Astrocyte of the spinal cord (primary cell): ENCODE measurements around the gene ISG20L2.
"Not testable (repeated sequence)": the region's sequence is repeated elsewhere in the genome, so short reads cannot be mapped to it uniquely, and the experiment has no call there.

Experiments used
- DNase-seq: peaks from one replicate; pipeline ENCODE4 v3.0.0; 2011; ENCODE audit warnings: low read depth, low spot score
- H3K4me3 ChIP-seq: 2 replicates; pipeline ENCODE4 v1.5.1; 2011; ENCODE audit warnings: low read depth, mild to moderate bottlenecking, low read length, moderate library complexity
- in situ Hi-C: cut with HindIII; loops from 2 replicates; pipeline ENCODE4 v1.10.0; 2017; ENCODE audit warnings: low sequenced_read_pairs
- TF ChIP-seq, protein P1 (sequence below): IDR thresholded peaks from 2 replicates; pipeline ENCODE4 v1.5.1; 2012; ENCODE audit warnings: low read depth, mild to moderate bottlenecking, low read length, inconsistent platforms

ISG20L2 gene

DNA sequence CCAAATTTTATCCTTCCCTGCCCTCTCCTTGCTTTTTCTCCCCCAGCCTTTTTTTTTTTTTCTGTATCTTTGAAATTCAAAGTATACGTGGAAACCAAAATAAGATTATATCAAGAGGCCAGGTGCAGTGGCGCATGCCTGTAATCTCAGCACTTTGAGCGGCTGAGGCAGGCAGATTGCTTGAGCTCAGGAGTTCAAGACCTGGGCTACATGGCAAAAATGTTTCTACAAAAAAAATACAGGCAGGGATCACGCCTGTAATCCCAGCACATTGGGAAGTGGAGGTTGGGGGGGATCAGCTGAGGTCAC lies 32.2 kb upstream of the ISG20L2 start:
- no peak overlapping the region for H3K4me3 ChIP-seq
- in situ Hi-C loops, result no loop called here
- TF ChIP-seq, protein P1, sequence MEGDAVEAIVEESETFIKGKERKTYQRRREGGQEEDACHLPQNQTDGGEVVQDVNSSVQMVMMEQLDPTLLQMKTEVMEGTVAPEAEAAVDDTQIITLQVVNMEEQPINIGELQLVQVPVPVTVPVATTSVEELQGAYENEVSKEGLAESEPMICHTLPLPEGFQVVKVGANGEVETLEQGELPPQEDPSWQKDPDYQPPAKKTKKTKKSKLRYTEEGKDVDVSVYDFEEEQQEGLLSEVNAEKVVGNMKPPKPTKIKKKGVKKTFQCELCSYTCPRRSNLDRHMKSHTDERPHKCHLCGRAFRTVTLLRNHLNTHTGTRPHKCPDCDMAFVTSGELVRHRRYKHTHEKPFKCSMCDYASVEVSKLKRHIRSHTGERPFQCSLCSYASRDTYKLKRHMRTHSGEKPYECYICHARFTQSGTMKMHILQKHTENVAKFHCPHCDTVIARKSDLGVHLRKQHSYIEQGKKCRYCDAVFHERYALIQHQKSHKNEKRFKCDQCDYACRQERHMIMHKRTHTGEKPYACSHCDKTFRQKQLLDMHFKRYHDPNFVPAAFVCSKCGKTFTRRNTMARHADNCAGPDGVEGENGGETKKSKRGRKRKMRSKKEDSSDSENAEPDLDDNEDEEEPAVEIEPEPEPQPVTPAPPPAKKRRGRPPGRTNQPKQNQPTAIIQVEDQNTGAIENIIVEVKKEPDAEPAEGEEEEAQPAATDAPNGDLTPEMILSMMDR, result no peak
- no peak for DNase-seq

- no peak for DNase-seq
- TF ChIP-seq, protein P1, result no peak
- no peak overlapping the region for H3K4me3 ChIP-seq
- in situ Hi-C loops, result no loop called here
These were observed 31.7 kb upstream of the ISG20L2 start for GRCh38 chr1:156760092-156760795.

- in situ Hi-C loops, DNase-seq, H3K4me3 ChIP-seq: not testable (repeated sequence)
These were observed 29.1 kb upstream of the ISG20L2 start for GRCh38 chr1:156757572-156758253.

DNA sequence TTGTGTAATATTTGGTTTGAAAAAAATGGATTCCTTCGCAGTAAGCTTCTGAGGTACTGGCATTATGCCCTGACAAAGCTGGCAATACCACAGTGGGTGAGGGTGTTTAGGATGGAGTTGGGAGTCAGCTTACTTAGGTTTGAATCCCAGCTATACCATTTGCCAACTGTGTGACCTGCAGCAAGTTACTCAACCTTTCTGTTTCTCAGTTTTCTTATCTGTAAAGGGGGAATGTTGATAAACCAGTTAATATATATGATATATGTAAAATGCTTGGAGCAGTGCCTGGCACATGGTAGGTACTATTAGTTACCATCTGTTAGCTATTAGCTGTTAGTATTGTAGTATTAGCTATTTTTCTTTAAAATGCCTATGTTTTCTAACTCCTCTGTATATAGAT lies 27.8 kb upstream of the ISG20L2 start:
- TF ChIP-seq, protein P1, result no peak
- DNase-seq, result no peak
- H3K4me3 ChIP-seq, result no peak overlapping the region
- in situ Hi-C loops, result no loop called here

DNA sequence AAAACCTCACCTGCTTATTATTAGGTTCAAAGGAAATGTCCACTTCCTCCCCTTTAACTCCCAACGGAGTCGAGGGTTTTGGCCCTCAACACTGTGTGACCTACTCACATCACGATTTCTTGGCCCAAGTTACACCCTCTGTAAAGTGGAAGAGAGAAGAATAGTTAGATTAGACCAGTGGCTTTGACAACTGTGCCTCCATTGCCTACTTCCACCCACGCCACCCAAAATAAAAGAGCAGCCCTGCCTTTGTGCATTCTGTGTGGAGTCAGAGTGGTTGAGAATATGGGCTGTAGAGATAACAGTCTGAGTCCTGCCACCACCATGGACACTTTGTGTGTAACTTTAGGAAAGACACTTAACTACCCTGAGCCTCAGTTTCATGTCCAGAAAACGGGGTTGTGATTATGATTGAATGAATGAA lies 27.0 kb upstream of the ISG20L2 start:
- TF ChIP-seq, protein P1, result no peak
- H3K4me3 ChIP-seq, result no peak overlapping the region
- in situ Hi-C loops, result no loop called here
- no peak for DNase-seq

GRCh38 chr1:156754219-156754618 lies 25.7 kb upstream of the ISG20L2 start:
- in situ Hi-C loops, result no loop called here
- DNase-seq, result no peak
- TF ChIP-seq, protein P1, result no peak
- no peak overlapping the region for H3K4me3 ChIP-seq

DNA sequence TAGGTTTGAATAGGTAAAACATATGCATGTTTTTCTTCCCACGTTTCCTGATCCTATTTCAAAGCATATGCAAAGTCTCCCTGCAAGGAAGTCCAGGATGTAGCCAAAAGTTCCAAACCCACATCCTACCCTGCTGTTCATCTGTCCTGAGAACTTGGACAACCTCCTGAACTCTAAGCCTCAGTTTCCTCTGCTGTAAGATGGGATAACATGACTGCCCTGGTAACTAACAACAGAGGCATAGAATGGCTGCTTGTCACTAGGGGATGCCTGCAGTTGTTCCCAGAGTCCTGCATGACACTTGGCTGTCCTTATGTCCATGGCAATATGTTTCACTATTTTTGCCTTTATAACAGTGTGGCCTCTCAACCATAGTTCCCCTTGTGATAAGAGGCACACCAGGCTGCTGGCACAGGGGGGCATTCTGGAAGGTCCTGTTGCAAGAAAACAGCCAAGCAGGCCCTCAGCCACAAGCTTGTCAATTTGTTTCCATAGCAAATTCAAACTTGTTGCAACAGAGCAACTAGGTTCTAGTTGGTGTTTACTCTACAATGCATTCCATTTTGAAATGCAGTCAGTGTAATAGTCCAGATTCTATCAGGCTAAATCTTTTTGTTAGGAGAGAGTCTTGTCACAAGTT lies 24.4 kb upstream of the ISG20L2 start:
- peak overlapping the region; percentile 83 for H3K4me3 ChIP-seq
- in situ Hi-C loops, result no loop called here
- DNase-seq, result no peak
- TF ChIP-seq, protein P1, result no peak
